NB4 (cell line): ENCODE data around the gene PRSS1.

Experiments
- CTCF ChIP-seq: IDR thresholded peaks from one replicate; pipeline ENCODE4 v1.5.1; 2012; ENCODE audit warnings: low read depth, low read length
- POLR2A ChIP-seq: IDR thresholded peaks from 2 replicates; pipeline ENCODE4 v1.6.1; 2011; ENCODE audit warnings: mild to moderate bottlenecking; ENCODE audit not compliant: insufficient read length; ENCODE audit errors: extremely low read depth

- TF ChIP-seq CTCF (no peak), POLR2A (no peak)
Observed at GRCh38 chr7:142753366-142753765, 4.1 kb downstream of the PRSS1 start.
